ENCODE data around the gene MYOZ1. TPM values are rescaled to one million over a fixed set of nuclear protein-coding genes. Genes with fewer than 3 reads are reported as not detected.
"Not testable (repeated sequence)": the region's sequence is repeated elsewhere in the genome, so short reads cannot be mapped to it uniquely, and the experiment has no call there.

MYOZ1 gene, protein sequence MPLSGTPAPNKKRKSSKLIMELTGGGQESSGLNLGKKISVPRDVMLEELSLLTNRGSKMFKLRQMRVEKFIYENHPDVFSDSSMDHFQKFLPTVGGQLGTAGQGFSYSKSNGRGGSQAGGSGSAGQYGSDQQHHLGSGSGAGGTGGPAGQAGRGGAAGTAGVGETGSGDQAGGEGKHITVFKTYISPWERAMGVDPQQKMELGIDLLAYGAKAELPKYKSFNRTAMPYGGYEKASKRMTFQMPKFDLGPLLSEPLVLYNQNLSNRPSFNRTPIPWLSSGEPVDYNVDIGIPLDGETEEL
- not detected for total RNA-seq
- total RNA-seq = 0 reads per million in 2 donors

- H3K9me3 ChIP-seq (ENCODE audit: control insufficient read depth, low read length, poor library complexity, severe bottlenecking) = no peaks in the 10 kb centered on the region
- H3K27ac Mint-ChIP-seq = no peak within 1 kb of the TSS
- no peaks in the 10 kb centered on the region for H3K36me3 Mint-ChIP-seq (ENCODE audit: low read depth)
- DNase-seq (no peak), ATAC-seq (no peak)
- peaks cover 18% of the 10 kb centered on the region for H3K4me1 Mint-ChIP-seq
- H3K4me3 Mint-ChIP-seq = no peak within 1 kb of the TSS
- H3K27me3 Mint-ChIP-seq = peaks cover 24% of the 10 kb centered on the region
Observed at GRCh38 chr10:73641328-73642060, at the start of gene MYOZ1. Gene MYOZ1 (minus strand): TSS chr10:73641474. CDS start chr10:73640017, 1,457 bp downstream.

GRCh38 chr10:73690755-73691154 is 49.5 kb upstream of the MYOZ1 start:
- not testable (repeated sequence) for H3K4me1 Mint-ChIP-seq; H3K27me3 Mint-ChIP-seq; H3K36me3 Mint-ChIP-seq (ENCODE audit: low read depth); H3K4me3 Mint-ChIP-seq; H3K9me3 ChIP-seq (ENCODE audit: control insufficient read depth, low read length, poor library complexity, severe bottlenecking); ATAC-seq; H3K27ac Mint-ChIP-seq; DNase-seq

- not testable (repeated sequence) for H3K36me3 Mint-ChIP-seq (ENCODE audit: low read depth); H3K4me3 Mint-ChIP-seq; ATAC-seq; H3K27me3 Mint-ChIP-seq; DNase-seq; H3K27ac Mint-ChIP-seq; H3K9me3 ChIP-seq (ENCODE audit: control insufficient read depth, low read length, poor library complexity, severe bottlenecking); H3K4me1 Mint-ChIP-seq
Observed at GRCh38 chr10:73689596-73689995, 48.3 kb upstream of the MYOZ1 start.

DNA sequence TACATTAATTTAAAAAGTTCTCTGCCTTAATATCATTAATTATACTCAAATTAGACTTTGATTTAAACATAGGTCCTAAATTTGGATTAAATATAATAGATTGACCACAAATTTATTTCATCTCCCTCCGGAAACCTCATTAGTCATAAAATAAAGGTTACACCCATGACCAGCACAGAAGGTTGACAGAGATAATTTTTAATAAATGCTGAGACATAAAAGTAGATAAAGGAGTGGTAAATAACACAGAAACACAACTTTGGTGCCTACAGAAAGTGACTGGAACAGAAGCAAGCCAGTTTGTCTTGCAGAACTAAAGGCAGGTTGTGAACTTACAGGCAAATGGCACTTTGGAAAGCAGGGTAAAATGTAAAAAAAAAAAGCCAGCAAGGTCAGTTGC is 46.4 kb upstream of the MYOZ1 start:
- DNase-seq; H3K9me3 ChIP-seq (ENCODE audit: control insufficient read depth, low read length, poor library complexity, severe bottlenecking); H3K36me3 Mint-ChIP-seq (ENCODE audit: low read depth): not testable (repeated sequence)

DNA sequence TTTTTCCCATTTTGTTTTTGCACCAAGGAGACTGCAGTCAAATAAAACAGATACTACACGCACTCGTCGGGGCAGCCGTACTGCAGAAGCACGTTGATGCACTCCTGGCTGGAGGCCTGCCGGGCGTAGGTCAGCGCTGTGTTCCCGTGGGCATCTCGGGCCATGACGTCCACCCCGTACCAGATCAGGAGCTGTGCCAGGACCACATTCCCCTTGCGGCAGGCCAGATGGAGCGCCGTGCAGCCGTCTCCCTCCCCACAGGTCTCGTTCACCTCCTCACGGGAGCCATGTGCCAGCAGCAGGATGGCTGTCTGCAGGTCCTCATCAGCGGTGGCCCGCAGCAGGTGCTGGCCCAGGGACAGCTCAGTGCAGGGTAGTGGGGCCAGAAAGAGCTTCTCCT is 33.3 kb upstream of the MYOZ1 start:
- not testable (repeated sequence) for H3K4me1 Mint-ChIP-seq; DNase-seq; H3K9me3 ChIP-seq (ENCODE audit: control insufficient read depth, low read length, poor library complexity, severe bottlenecking)

More for the DNA sequence above, 46.4 kb upstream of the MYOZ1 start:
- H3K27ac Mint-ChIP-seq, ATAC-seq, H3K4me3 Mint-ChIP-seq, H3K4me1 Mint-ChIP-seq, H3K27me3 Mint-ChIP-seq: not testable (repeated sequence)

DNA sequence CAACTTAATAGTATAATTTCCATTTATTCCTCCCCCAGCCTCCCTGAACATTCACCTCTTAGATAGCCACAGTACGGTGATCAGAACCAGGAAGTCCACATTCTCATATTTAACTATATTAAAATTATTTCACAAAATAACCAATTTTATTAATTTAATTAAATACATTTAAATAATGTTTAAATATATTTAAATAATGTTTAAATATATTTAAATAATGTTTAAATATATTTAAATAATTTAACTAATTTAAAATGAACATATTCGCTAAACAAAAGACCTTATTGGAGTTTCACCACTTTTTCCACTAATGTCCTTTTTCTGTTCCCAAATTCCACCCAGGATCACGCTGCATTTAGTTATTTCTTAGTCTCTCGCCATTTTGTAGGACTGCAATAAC is 27.1 kb upstream of the MYOZ1 start:
- ATAC-seq; H3K27ac Mint-ChIP-seq; DNase-seq; H3K9me3 ChIP-seq (ENCODE audit: control insufficient read depth, low read length, poor library complexity, severe bottlenecking); H3K4me3 Mint-ChIP-seq; H3K36me3 Mint-ChIP-seq (ENCODE audit: low read depth); H3K27me3 Mint-ChIP-seq; H3K4me1 Mint-ChIP-seq: not testable (repeated sequence)

More for the DNA sequence above, 33.3 kb upstream of the MYOZ1 start:
- not testable (repeated sequence) for ATAC-seq; H3K4me3 Mint-ChIP-seq; H3K27me3 Mint-ChIP-seq; H3K36me3 Mint-ChIP-seq (ENCODE audit: low read depth); H3K27ac Mint-ChIP-seq

DNA sequence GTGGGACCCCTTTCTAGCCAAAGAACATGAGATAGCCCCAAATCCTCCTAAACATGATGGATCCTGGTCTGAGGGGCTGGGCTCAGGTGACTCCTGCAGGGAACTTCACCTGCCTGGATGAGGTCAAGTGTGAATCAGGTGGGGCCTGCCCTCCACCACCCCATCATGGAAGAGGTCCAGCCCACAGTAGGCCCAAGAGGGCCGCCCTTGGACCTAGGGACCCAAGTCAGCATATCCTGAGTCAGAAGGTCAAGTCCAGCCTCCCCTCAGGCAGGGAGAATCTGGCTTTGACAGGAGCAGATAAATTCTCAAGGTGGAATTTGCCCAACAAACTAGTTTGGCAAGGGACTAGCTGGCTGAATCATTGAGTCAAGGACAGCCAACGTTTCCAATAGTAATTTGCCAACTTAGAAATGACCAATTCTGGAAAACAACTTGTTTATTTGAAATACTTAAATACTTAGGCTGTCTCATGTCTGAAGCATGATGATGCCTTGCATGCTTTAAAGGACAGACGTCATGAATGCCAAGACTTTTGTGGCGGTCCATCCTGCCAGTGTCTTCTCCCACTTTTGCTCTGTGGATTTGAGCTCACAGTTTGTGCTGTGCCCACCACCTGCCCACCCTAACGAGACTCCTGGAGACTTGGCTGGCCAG is 25.0 kb upstream of the MYOZ1 start:
- not testable (repeated sequence) for H3K9me3 ChIP-seq (ENCODE audit: control insufficient read depth, low read length, poor library complexity, severe bottlenecking); H3K36me3 Mint-ChIP-seq (ENCODE audit: low read depth); DNase-seq; H3K27ac Mint-ChIP-seq; H3K4me1 Mint-ChIP-seq; H3K27me3 Mint-ChIP-seq; H3K4me3 Mint-ChIP-seq; ATAC-seq

DNA sequence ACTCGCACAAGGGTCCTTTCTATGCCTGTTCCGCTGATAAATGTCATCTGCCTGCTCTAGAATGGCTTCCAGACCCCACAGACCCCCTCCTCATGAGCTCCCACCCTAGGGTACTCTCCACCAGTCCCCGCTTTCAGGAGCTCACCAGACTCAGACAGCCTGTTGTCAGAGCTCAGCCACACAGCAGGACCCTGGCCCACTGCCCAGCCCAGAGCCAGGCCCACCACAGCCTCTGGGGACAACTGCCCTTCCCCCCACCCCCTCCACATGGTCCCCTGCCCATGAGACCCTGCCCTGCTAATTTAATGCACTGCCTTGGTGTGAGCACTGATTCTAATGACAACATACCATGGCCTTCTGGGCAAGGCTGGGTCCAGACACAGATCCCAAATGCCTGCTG is 24.3 kb upstream of the MYOZ1 start:
- not testable (repeated sequence) for ATAC-seq; H3K4me3 Mint-ChIP-seq; H3K4me1 Mint-ChIP-seq; H3K36me3 Mint-ChIP-seq (ENCODE audit: low read depth); H3K27me3 Mint-ChIP-seq; H3K27ac Mint-ChIP-seq; H3K9me3 ChIP-seq (ENCODE audit: control insufficient read depth, low read length, poor library complexity, severe bottlenecking); DNase-seq

DNA sequence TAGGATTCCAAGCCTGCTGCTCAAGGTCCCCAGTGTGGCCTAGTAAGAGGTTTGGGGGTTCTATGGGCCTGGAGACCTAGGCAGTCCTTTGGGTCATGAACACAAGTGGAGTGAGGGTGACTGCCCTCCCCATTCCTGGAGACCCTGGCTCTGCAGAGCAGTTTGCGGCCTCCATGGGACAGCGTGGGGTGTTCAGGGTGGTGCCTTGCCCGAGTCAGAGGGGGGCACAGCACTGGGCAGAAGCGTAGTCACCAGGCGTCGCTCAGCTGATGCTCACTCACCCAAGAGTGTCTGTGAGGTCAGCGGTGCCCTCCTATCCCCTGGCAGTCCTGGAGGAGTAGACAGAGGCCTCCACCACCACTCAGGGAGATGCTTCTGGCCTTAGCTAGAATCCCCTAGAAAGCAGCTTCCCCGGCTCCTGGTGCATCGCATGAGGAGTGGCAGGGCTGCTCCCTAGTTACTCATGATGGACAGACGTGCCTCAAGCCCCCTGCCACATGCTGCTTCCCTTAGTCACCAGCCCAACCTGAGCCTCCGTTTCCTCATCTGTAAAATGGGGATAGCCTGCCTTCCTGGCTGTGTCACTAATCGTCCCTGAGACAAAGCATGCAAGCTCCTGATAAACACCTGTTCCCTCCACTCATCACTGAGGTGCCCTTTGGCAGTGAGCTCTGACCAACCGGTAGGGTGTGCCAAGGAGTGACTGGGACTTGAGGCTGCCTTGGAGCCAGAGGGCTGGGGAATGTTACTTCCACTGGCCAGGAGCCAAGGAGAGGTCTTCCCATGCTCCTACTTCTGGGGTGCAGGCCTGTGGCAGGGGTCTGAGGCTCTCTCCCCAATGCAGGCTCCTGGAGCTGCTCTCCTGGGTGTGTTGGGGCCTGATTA is 23.1 kb upstream of the MYOZ1 start:
- not testable (repeated sequence) for H3K36me3 Mint-ChIP-seq (ENCODE audit: low read depth); H3K27me3 Mint-ChIP-seq; H3K9me3 ChIP-seq (ENCODE audit: control insufficient read depth, low read length, poor library complexity, severe bottlenecking); H3K27ac Mint-ChIP-seq; H3K4me3 Mint-ChIP-seq; ATAC-seq; DNase-seq; H3K4me1 Mint-ChIP-seq

DNA sequence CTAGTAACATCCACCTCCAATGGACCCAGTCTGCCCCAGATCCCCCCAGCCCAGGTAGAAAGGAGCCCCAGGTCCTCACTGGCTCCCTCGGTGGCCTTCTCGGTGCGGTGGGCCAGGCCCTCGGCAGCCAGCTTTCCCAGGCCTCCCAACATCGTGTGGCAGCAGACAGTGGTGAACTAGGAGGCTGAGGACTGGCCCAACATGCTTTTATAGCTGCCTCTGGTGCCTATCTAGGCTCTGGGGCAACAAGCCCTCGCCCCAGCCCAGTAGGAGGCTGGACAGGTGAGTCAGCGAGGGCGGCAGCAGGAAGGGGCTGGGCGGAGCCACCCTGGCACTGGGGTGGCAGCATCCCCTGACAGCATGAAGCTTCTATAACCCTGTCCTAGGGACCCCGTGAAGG is 22.3 kb upstream of the MYOZ1 start:
- not testable (repeated sequence) for H3K4me3 Mint-ChIP-seq, H3K4me1 Mint-ChIP-seq, H3K27me3 Mint-ChIP-seq

GRCh38 chr10:73662705-73663104 is 21.4 kb upstream of the MYOZ1 start:
- DNase-seq; H3K4me3 Mint-ChIP-seq; H3K36me3 Mint-ChIP-seq (ENCODE audit: low read depth); ATAC-seq; H3K9me3 ChIP-seq (ENCODE audit: control insufficient read depth, low read length, poor library complexity, severe bottlenecking); H3K4me1 Mint-ChIP-seq; H3K27me3 Mint-ChIP-seq: not testable (repeated sequence)
- H3K27ac Mint-ChIP-seq = peak overlapping the region; percentile 43

More for the DNA sequence above, 22.3 kb upstream of the MYOZ1 start:
- not testable (repeated sequence) for H3K27ac Mint-ChIP-seq; H3K36me3 Mint-ChIP-seq (ENCODE audit: low read depth); ATAC-seq; H3K9me3 ChIP-seq (ENCODE audit: control insufficient read depth, low read length, poor library complexity, severe bottlenecking); DNase-seq

DNA sequence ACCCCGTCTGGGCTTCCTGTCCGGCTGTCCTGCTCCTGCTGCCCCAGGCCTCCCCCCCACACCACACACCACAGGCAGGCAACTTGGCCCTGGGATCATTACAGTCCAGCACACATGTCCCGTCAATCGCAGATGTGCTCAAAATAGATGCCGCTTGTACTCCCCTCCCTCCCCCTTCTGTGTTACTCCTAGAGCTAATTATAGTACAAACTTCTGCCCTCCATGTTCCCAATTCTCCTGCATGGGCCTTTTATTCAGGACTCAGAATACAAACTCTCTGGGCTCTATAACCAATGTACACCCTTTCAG is 14.7 kb upstream of the MYOZ1 start, which contains the start of gene SYNPO2L:
TSS of gene SYNPO2L (minus strand) at position 40 of the 309 bp plus-strand sequence. CDS start 107 bp downstream, outside the sequence.
- DNase-seq (no peak), ATAC-seq (no peak)
- no peak within 1 kb of the TSS for H3K4me3 Mint-ChIP-seq
- H3K27ac Mint-ChIP-seq = no peak within 1 kb of the TSS
- H3K27me3 Mint-ChIP-seq = no peaks in the 10 kb centered on the region
- no peaks in the 10 kb centered on the region for H3K9me3 ChIP-seq (ENCODE audit: control insufficient read depth, low read length, poor library complexity, severe bottlenecking)
- no peaks in the 10 kb centered on the region for H3K4me1 Mint-ChIP-seq
- peaks cover 7% of the 10 kb centered on the region for H3K36me3 Mint-ChIP-seq (ENCODE audit: low read depth)

Data from T-helper 17 cell (primary cell).